WTC11 (cell line): ENCODE measurements around the gene SMIM38.

Experiments used
- ATF1 ChIP-seq: sonication (generic); formaldehyde crosslinking; IDR thresholded peaks from 2 replicates; pipeline ENCODE4 v1.8.1; 2023; ENCODE audit warnings: mild to moderate bottlenecking, moderate library complexity, missing genetic modification reagents
- CREM ChIP-seq: sonication (generic); formaldehyde crosslinking; IDR thresholded peaks from 2 replicates; pipeline ENCODE4 v1.8.1; 2022; ENCODE audit warnings: mild to moderate bottlenecking, missing genetic modification reagents, moderate library complexity
- CTCF ChIP-seq: fragments of 200-600 bp; IDR thresholded peaks from 2 replicates; pipeline ENCODE4 v1.8.0; 2022; ENCODE audit warnings: antibody characterized with exemption
- FOXJ3 ChIP-seq: sonication (generic); formaldehyde crosslinking; IDR thresholded peaks from 2 replicates; pipeline ENCODE4 v1.9.0; 2021; ENCODE audit warnings: missing genetic modification reagents, mild to moderate bottlenecking, borderline replicate concordance
- TCF7 ChIP-seq: sonication (generic); formaldehyde crosslinking; IDR thresholded peaks from 2 replicates; pipeline ENCODE4 v1.8.0; 2022; ENCODE audit warnings: mild to moderate bottlenecking, low read depth, missing genetic modification reagents, moderate library complexity

DNA sequence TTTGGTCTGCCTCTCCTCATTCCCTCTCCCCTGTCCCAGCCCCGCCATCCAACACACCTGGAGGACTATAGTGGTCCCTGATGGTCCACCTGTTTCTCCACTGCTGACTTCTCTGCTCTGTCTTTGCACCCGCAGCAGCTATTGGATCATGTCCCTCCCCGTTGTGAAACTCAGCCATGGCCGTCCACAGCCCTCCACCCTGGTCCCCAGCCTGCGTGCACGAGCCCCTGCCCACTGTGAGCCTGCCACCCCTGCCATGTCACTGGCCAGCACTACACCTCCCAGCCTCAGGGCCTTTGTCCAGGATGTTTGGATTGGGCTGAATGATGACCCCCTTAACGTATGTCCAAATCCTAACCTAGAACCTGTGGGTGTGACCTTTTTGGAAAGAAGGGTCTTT, 47.7 kb upstream of the SMIM38 start:
- TF ChIP-seq CTCF, result no peak
- TF ChIP-seq CREM (CRISPR knock-in tag), result no peak
- no peak for TF ChIP-seq TCF7
- no peak for TF ChIP-seq ATF1 (CRISPR knock-in tag)
- TF ChIP-seq FOXJ3 (CRISPR knock-in tag), result no peak
